ENCODE results near the gene MRPL2.
A peak's percentile ranks its signal among the peaks of the same experiment; 100 is the strongest.

MRPL2 gene

DNA sequence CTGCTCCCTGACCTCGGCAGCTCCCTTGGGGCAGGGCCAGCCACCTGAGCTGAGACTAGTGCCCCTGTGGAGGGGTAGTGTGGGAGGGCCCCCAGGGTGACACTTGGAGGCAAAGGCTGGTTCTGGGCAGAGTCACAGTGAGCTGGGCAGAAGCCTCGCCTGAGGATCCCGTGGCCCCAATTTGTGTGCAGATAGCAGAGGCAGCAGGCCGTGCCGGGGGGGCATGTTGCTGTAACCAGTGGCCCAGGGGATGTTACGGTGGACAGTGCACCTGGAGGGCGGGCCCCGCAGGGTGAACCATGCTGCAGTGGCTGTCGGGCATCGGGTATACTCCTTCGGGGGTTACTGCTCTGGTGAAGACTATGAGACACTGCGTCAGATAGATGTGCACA is 42.3 kb downstream of the MRPL2 start:
- DNase-seq: no peak

DNA sequence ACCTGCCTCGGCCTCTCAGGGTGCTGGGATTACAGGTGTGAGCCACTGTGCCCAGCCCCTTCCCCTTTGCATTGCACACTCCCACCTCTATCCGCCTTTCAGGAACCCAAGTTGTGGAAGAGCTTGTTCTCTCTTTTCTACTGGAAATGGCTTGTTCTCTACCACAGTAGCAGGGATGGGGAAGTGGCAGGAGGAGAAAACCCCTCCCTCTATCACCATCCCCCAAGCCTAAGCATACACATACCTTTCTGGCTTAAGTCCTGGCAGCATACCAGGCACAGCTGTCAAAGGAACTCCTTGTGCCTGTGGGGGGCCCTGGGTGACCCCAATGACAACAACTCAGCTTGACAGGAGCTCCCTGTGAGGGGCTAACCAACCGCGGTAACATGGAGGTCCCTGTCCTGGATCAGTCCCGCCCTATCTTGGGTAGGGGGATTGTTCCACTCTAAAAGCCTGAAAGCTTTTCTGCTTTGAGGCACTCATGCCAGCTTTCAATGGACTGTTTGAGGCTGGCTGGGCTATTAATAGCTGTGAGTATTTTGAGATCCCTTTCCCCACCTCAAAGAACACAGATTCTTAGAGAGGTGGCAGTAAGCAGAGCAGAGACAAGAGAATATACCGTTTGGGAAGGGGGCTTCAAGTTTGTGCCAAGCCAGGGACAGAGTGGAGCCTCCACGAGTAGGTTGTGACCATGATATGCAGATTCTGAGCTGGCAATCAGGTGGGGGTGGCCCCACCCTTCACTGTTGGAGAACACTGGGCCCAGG is 42.9 kb downstream of the MRPL2 start:
- DNase-seq: no peak

DNA sequence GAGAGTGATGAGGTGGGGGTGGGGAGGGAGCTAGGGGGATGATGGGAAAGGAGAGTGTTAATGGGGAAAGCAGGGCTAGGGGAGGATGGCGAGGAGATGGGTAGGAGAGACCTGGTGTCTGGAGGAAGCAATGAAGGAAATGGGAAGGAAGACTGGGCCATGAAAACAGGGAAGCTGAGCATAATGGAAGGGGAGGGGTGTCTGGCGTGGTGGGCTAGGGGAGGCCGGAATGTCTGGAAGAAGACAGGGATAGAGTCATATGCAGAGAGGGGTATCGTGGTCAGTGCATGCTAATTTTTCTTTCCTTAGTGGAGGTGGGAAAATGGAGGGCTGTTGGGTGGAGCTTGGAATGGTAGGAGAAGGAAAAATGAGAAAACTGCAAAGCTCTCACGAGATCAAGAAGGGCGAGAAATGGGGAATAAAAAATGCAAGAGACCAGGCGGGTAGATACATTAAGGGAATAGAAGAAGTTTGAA is 44.8 kb downstream of the MRPL2 start:
- DNase-seq: no peak

DNA sequence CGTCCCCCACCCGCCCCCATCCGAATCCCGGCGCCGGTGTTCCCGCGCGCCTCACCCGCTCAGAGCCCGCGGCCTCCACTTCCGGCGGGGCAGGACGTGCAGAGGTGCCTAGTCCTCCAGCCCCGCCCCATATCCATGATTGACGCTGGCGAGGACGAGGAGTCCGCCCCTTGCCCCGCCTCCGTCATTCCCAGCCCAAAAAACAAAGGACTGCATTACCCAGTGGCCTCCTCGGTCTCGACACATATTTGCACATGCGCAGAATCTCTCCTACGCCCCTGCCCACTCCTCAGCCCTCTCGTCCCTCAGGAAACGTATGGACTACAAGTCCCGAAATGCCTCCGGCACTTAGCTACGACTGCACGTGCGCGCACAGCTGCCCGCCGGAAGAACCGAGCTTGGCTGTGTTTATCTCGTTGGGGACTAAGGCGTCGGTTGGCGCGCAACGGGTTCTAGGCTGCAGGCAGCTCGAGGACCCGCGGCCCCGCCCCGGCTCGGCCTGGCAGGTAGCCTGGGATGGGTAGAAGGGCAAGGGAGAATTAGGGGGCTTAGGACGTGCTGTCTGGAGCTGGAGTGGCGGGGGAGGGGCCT is 45.3 kb downstream of the MRPL2 start, which contains the start of the genes KLHDC3 and MEA1:
TSS of gene KLHDC3 (plus strand) at position 407 of the 591 bp plus-strand sequence. CDS start 2,944 bp downstream, outside the sequence.
TSS of gene MEA1 (minus strand) at position 104 of the 591 bp plus-strand sequence. CDS start 133 bp downstream, outside the sequence.
- peak; percentile 99 for DNase-seq

DNA sequence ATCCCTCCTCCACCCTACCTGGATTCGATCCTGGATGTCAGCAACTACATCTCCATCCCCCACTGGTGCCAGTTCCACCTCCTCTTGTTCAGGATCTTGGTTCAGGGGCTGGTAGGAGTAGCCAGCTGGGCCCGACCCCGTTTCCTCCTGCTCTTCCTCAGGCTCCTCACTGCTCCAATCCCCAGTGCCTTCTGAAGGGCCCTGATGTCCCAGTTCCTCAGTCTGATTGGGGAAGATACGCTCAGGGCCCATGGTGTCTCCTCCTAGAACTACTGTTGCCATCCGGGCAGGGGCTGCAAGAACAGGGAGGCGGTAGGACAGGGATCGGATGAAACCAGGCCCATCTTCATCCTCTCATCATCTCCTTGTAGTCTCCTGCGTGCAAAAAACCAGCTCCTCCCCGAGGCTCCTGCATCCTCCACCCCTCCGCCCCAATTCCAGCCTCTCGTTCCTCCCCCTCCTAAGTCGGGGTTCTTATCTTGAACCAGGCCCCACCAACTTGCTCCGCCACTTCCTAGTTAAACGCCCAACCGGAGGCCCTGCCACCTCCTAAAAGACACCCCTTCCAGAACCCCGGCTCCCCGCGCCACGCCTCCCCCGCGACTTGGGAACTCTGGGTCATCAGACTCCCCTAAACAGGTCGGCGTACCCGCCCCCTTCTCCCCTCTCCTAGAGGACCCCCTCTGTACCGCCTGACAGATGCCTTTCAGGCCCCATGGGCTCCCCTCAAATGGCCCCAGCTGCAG is 46.0 kb downstream of the MRPL2 start:
- no peak for DNase-seq

DNA sequence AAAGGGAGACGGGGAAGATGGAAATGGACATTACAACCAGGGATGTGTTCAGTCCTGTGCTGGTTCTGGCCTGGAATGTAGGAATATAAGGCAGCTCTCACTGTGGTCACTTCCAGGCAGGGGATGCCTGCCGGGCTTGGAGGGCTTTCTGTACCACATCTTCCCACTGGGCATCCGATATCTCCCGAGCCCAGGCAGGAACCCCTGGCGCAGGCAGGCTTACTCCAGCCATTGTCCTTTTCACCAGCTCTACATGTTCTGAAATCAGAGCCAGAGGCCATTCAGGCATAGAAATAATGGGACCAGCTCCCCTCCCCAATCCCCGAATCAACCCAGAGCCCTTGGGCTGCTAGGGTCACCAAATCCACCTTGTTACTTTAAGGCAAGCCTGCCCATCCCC is 46.9 kb downstream of the MRPL2 start:
- no peak for DNase-seq

DNA sequence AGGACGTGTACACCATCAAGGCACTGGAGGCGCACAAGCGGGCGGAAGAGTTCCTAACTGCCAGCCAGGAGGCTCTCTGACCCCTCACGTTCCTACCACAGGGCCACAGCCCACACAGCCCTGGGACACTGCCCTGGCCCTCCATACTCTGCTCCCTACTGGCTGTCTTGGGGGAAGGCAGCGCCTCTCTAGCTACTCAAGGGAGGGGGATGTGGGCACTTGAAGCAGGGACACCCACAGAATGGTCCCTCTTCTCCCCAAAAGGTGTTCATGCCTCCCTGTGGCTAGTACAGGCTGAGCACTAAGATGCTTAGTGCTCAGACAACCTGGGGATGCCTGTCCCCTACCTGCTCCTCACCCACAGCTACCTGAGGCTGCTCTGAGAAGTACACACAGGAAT is 48.0 kb downstream of the MRPL2 start:
- DNase-seq: no peak

DNA sequence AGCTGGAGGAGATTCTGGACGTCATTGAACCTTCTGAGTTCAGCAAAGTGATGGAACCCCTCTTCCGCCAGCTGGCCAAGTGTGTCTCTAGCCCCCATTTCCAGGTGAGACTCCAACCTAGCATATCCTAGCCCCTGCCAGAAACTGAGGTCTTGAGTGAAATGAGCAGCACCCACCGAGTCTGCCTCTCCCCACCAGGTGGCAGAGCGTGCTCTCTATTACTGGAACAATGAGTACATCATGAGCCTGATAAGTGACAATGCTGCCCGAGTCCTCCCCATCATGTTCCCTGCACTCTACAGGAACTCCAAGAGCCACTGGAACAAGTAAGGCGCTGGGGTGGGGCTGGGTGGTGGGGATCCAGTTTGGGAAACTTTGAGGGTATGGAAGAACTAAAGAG is 50.1 kb downstream of the MRPL2 start:
- no peak for DNase-seq

DNA sequence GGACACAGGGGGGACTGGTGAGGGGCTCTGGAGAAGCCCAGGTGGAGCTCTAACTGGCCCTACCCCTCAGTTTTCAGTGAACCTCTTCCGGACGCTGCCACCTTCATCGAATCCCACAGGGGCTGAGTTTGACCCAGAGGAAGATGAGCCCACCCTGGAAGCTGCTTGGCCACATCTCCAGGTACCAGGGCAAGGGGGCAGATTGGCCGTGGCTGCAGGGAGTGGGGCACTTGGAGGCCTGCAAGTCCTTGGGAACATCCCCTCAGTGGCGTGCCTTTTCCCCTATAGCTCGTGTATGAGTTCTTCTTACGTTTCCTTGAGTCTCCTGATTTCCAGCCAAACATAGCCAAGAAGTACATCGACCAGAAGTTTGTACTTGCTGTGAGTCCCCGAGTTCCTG is 52.1 kb downstream of the MRPL2 start:
- no peak for DNase-seq

DNA sequence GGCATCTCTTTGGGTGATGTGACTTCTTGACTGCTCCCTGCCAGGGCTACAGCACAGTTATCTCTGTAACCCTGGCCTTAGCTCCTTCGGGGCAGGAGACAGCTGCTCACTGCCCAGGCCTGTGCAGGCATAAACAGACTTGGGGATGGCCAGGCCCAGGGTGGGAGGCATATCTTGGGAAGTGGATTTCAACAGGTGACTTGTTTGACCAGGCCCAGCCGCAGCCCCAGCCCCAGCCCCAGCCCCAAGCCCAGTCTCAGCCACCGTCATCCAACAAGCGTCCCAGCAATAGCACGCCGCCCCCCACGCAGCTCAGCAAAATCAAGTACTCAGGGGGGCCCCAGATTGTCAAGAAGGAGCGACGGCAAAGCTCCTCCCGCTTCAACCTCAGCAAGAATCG is 53.0 kb downstream of the MRPL2 start:
- DNase-seq: no peak

DNA sequence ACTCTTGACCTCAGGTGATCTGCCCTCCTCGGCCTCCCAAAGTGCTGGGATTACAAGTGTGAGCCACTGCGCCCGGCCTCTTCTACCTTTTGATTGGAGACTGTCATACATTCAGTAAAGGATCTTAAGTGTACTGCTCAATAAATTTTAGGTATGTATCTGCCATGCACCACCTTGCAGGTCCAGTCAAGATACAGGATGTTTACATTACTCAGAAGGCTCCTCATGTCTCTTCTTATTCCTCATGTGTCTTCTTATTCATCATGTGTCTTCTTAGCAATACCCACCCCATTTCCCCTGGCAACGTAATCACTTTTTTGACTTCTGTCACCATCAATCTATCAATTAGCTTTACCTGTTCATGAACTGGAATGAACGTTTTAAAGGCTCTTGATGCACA is 53.4 kb downstream of the MRPL2 start:
- DNase-seq: no peak

All from NK-92 treated with Interleukin-12 subunit alpha and Interleukin-12 subunit beta, amount 100 ng/mL, for 24 hours (cell line).